NCI-H748 treated with DMSO at 0.1 percent for 48 hours (cell line): Measurements from ENCODE around the gene CBX3.
"Not testable (repeated sequence)": the region's sequence is repeated elsewhere in the genome, so short reads cannot be mapped to it uniquely, and the experiment has no call there.

Source experiments
- DNase-seq: peaks from one replicate; lab custom pipeline; 2025; lab: John Stamatoyannopoulos, UW

CBX3 gene

DNA sequence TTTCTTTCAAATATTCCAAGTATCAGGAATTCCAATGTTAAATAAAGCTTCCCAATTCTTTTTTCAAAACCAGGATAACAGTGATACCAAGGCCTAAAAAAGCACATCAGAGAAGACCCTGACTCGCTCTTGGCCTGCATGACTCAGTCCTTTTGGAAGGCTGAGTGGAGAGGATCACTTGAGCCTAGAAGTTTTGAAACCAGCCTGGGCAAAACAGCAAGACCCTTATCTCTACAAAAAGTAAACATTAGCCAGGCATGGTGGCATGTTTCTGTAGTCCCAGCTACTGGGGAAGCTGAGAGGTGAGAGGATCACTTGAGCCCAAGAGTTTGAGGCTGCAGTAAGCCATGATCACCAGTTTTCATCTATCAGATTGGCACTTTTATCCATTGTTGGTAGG is 30.9 kb upstream of the CBX3 start:
- DNase-seq: no peak

- no peak for DNase-seq
Observed at GRCh38 chr7:26171601-26172000, 29.9 kb upstream of the CBX3 start.

DNA sequence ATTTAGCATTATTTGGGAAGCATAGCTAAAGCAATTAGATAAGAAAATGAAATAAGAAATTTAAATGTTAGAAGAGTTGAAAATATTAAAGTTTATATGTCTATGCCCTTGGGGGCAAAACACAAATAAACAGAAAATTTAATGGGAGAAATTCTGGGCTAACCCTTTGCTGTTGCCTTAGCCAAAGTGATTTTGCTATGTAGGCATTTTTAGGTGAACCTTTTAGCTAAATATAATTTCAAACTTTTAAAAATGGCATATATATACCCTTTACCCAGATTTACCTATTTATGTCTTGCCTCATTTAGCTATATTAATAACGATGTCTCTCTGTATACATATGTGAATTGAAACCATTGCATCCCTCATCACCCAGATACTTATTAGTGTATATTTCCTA is 29.5 kb upstream of the CBX3 start:
- no peak for DNase-seq

- not testable (repeated sequence) for DNase-seq
Observed at GRCh38 chr7:26175903-26176302, 25.6 kb upstream of the CBX3 start.

GRCh38 chr7:26176696-26177095 is 24.8 kb upstream of the CBX3 start:
- DNase-seq: not testable (repeated sequence)

DNA sequence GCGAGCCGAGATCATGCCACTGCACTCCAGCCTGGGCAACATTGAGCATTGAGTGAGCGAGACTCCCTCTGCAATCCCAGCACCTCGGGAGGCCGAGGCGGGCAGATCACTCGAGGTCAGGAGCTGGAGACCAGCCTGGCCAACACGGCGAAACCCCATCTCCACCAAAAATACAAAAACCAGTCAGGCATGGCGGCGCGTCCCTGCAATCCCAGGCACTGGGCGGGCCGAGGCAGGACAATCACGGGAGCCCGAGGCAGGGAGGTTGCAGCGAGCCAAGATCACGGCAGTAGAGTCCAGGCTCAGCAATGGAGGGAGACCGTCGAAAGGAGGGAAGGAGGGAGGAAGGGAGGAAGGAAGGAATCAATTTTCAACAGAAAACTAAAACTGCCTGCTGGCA is 24.3 kb upstream of the CBX3 start:
- DNase-seq: not testable (repeated sequence)

GRCh38 chr7:26178272-26178960 is 23.1 kb upstream of the CBX3 start:
- DNase-seq: no peak

GRCh38 chr7:26179422-26179821 is 22.1 kb upstream of the CBX3 start:
- no peak for DNase-seq

DNA sequence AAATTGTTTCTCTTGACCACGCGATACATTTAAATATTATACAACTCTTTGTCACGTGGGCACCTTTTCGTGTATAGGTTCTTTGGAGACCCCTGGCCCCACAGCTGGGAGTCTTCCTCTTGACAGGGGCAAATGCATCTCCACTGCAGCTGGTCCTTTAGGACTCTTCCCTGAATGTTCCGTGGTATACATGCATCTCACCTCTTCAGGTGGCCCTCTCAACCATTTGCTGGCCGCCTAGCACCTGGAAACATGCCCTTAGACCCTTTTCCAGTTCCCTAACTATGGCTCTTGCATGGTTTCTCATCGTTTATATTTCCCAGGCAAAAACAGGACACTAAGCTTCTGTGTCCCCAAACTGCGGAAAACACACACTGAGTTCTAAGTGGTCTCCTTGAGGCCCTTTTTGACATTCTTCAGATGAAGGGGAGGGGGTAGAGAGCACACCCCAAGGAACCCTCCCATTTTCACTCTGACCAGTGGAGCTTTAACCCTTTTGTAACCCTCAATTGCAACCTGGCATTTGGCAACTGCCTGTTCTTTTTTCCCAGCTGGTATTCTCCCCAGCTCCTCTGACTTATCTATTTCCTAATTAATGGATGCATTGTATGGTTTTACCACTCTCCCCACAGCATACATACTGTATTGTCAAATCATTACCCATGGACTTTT is 21.6 kb upstream of the CBX3 start:
- no peak for DNase-seq

DNA sequence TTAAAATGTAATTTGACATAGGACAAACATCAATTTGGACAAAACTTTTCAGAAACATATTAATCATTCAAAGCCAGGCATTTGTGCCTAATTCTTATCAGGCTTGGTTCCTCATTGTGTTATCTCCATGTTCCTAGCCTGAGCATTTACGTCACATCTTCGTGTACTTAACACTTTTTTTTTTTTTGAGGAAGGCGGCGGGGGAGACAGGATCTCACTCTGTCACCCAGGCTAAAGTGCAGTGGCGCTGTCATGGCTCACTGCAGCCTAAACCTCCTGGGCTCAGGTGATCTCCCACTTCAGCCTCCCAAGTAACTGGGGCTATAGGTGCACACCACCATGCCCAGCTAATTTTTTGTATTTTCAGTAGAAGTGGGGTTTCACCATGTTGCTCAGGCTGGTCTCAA is 20.8 kb upstream of the CBX3 start:
- no peak for DNase-seq

DNA sequence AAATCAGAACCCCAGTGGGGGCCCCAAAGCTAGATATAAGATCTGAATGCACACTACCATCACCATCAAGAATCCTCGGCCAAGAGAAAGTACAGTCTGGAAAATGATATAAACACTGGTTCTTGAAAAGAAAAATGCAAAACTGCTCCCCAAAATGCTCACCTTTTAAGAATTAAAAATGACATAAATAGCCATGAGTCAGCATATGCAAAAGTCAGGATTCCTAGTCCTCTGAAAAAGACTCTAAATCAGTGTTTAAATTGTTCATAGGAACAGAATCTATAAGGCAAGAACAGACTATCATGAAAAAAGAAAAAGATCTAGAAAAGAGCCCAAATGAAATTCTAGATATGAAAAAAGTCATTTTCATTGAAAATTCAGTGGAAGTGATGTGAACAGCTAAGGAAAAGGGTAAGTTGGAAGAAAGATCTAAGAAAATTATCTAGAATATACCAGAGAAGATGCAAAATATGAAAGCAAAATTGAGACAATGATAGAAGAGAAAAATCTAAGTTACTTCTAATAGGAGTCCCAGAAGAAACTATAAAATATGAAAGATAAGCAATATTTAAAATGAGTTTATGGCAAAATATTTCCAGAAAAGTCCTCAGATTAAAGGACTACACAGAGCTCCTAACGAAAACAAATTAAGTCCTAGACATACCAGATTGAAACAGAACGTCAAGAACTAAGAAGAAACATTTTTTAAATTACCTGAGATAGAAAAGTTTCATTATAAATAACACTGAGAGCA is 19.9 kb upstream of the CBX3 start:
- no peak for DNase-seq

DNA sequence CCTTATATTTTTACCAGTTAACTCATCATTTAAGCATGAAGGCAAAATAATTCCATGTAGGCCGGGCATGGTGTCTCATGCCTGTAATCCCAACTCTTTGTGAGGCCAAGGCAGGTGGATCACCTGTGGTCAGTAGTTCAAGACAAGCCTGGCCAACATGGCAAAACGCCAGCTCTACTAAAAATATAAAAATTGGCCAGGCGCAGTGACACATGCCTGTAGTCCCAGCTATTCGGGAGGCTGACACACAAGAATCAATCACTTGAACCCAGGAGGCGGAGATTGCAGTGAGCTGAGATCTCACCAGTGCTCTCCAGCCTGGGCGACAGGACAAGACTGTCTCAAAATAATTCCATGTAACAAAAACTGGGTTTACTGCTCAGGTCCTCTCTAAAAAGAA is 19.3 kb upstream of the CBX3 start:
- DNase-seq: no peak

DNA sequence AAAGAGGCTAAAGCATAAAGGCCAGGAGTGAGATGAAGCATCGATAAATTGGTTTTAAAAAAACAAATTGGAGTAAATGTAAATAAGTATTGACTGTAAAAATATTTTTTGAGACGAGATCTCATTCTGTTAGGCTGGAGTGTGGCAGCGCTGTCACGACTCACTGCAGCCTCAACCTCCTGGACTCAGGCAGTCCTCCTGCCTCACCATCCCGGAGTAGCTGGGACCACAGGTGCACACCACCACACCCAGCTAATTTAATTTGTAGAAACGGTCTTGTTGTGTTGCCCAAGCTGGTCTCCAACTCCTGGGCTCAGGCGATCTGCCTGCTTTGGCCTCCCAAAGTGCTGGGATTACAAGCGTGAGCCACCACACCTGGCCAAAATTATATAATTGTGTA is 18.8 kb upstream of the CBX3 start:
- no peak for DNase-seq

DNA sequence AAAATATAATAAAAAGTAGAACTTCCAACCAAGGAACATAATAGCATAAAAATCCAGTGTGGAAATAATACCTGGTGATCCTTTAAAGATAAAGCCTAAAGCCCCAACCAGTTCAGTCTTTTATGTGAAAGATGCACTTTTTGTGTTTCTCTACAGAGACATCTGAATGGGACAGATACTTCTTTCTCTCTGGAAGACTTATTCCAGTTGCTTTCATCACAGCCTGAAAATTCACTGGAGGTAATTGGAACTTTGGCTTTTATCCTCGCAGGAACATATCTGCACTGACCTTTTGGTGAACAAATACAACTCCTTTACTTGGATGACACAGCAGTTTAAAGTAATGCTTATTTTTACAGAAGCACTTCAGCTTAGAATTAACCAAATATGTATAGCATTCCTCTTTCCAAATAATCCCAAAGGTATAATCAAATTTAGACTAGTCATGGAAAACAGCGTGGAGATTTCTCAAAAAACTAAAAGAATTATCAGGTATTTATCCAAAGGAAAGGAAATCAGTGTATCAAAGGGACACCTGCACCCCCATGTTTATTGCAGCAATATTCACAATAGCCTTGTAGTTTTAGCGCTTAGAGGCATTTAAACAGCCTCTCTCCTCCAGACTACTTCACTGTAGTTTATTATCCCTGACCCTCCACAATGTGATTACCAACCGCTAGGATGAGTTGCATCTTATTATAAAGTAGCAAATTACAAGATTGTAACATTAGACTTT is 17.8 kb upstream of the CBX3 start:
- DNase-seq: no peak

DNA sequence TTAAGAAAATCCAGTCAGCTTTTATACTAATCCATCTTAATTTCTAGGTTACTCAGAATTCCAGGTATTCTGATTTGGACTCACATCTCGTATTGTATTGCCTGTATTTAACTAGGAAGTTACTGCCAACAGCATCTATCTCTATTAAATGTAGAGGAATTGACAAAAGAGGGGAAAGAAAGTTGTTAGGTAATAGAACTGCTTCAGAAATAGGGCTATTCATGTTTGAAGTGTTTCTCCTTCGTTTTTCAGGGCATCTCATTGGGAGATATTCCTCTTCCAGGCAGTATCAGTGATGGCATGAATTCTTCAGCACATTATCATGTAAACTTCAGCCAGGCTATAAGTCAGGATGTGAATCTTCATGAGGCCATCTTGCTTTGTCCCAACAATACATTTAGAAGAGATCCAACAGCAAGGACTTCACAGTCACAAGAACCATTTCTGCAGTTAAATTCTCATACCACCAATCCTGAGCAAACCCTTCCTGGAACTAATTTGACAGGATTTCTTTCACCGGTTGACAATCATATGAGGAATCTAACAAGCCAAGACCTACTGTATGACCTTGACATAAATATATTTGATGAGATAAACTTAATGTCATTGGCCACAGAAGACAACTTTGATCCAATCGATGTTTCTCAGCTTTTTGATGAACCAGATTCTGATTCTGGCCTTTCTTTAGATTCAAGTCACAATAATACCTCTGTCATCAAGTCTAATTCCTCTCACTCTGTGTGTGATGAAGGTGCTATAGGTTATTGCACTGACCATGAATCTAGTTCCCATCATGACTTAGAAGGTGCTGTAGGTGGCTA is 17.1 kb upstream of the CBX3 start:
- not testable (repeated sequence) for DNase-seq

DNA sequence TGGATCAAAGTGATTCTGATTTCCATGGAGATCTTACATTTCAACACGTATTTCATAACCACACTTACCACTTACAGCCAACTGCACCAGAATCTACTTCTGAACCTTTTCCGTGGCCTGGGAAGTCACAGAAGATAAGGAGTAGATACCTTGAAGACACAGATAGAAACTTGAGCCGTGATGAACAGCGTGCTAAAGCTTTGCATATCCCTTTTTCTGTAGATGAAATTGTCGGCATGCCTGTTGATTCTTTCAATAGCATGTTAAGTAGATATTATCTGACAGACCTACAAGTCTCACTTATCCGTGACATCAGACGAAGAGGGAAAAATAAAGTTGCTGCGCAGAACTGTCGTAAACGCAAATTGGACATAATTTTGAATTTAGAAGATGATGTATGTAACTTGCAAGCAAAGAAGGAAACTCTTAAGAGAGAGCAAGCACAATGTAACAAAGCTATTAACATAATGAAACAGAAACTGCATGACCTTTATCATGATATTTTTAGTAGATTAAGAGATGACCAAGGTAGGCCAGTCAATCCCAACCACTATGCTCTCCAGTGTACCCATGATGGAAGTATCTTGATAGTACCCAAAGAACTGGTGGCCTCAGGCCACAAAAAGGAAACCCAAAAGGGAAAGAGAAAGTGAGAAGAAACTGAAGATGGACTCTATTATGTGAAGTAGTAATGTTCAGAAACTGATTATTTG is 16.3 kb upstream of the CBX3 start:
- DNase-seq: no peak

- no peak for DNase-seq
Observed at GRCh38 chr7:26185844-26186180, 15.7 kb upstream of the CBX3 start.

DNA sequence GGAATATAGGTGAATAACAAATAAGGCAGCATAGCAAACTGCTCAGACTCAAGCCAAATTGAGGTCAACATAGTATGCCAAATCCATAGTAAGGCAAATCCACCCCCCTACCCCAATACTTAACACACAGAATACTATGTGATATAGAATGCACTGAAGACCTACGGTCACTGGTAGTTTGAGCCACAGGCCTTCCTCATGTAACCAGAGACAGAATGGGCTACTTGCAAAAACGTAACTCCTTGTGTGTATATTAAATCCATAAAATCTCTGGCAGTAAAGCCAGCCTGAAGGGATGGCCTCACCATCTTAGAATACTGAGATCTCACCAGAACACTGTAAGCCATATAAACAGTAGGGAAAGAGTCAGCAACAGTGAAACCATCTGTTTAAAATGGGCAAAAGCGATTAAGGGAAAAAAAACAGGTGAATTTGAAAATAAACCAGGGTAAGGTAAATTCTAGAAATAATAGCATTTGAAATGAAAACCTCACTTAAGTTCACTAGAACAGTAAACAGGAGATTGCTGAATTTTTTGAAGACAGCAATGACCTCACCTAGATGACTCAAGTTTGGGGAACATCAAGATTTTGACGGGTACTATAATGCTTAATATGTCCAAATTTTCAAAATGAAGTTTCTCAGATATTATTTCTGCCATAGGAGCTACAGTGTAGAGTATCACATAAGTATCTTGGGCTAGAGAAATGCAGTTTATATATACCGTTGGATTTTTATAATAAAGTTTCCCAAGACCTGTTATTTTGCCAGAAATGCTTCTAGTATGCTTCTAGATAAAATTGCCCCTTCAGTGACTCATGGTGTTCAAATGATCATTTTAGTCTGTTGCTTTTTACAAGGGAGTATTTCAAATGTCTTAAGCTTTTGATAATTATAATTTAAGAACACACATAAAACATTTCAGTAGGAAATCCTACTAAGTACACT is 14.9 kb upstream of the CBX3 start:
- no peak for DNase-seq

GRCh38 chr7:26187380-26188205 is 14.0 kb upstream of the CBX3 start:
- no peak for DNase-seq
